Peyer's patch (tissue), 4 donors: ENCODE data around the gene MRM1.

Experiments
- CTCF ChIP-seq, 6 experiments: fragments of 450-650 bp in 4 of 6; fragments of 200-600 bp in 2 of 6; sonication (generic) in 1 of 6; IDR thresholded peaks; one replicate each; pipeline ENCODE4 v1.5.1; 2017 to 2019; ENCODE audit warnings: antibody characterized with exemption in 6 of 6, mild to moderate bottlenecking in 3 of 6, moderate library complexity in 1 of 6
- POLR2A ChIP-seq, 2 donors: fragments of 450-650 bp; IDR thresholded peaks; one replicate each; pipeline ENCODE4 v1.5.1; 2017; ENCODE audit warnings: antibody characterized with exemption in 2 of 2, mild to moderate bottlenecking in 2 of 2, moderate library complexity in 2 of 2

- TF ChIP-seq CTCF (IDR thresholded peaks at IDR 0.05) (no peak), POLR2A (IDR thresholded peaks at IDR 0.05) (no peak)
Measured at GRCh38 chr17:36623281-36623680, 21.9 kb downstream of the MRM1 start.
